ENCODE results near the gene ZNF385C.
A peak's percentile ranks its signal among the peaks of the same experiment; 100 is the strongest.

DNA sequence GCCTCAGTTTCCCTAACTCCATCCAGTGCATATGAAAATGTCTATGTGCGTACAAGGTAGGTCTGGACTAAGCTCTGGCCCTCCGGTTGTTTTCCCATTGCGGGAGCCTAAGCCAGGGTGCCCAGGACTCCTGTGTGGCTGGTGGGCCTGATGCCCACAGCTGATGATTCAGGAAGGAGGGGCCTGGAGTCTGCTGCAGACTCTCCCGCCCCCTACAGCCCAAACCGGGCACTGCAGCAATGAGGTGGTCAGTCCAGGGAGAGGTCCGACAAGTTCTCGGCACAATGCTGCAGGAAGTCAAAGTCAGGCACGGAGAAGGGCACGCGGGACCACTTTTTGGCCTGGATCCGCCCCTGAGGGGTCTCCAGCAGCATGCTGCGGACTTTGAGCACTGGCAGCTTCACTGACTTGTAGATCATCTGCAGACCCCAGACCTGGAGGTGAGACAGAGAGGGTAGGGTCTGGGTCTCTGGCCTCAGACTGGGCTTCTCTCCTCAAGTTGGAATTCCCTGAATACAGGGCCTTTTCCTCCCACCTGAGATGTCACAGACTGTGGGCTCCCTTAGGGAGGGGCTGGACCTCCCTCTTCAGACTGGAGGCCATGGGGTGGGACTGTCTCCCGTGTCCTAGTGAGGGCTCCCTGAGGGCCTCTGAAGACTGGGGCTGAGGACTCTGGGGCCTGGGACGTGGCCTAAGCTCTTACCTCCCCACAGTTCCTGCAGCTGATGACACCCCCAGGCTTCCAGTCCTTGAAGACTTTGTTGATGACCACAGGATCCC lies 3.4 kb upstream of the ZNF385C start:
- TF ChIP-seq, protein P1, sequence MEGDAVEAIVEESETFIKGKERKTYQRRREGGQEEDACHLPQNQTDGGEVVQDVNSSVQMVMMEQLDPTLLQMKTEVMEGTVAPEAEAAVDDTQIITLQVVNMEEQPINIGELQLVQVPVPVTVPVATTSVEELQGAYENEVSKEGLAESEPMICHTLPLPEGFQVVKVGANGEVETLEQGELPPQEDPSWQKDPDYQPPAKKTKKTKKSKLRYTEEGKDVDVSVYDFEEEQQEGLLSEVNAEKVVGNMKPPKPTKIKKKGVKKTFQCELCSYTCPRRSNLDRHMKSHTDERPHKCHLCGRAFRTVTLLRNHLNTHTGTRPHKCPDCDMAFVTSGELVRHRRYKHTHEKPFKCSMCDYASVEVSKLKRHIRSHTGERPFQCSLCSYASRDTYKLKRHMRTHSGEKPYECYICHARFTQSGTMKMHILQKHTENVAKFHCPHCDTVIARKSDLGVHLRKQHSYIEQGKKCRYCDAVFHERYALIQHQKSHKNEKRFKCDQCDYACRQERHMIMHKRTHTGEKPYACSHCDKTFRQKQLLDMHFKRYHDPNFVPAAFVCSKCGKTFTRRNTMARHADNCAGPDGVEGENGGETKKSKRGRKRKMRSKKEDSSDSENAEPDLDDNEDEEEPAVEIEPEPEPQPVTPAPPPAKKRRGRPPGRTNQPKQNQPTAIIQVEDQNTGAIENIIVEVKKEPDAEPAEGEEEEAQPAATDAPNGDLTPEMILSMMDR (IDR thresholded peaks at IDR 0.05) = peak; percentile 78
- no peak for TF ChIP-seq EZH2 (IDR thresholded peaks at IDR 0.05; ENCODE audit: borderline replicate concordance, insufficient read depth, low read depth, low read length, poor library complexity, severe bottlenecking)

All from B cell (primary cell).